Central memory CD8-positive, alpha-beta T cell (primary cell): ENCODE results near the gene TNC.

Experiments used
- ATAC-seq: fragments of 150-1000 bp; cut with Tn5 transposase; replicated peaks from 2 replicates; pipeline ENCODE4 v1.10.0; 2022; ENCODE audit warnings: mild to moderate bottlenecking, moderate FRiP score, moderate number of reproducible peaks; ENCODE audit not compliant: poor library complexity, severe bottlenecking; ENCODE audit errors: extremely low read depth
- DNase-seq, 2 donors: peaks; one replicate each; pipeline ENCODE4 v3.0.0; 2021; ENCODE audit warnings: low spot score in 2 of 2
- H3K27ac Mint-ChIP-seq: one replicate; pipeline ENCODE4 v1.8.0; 2022; ENCODE audit warnings: low read depth, mild to moderate bottlenecking, moderate library complexity, mixed read lengths
- H3K27me3 Mint-ChIP-seq: one replicate; pipeline ENCODE4 v1.8.0; 2022; ENCODE audit warnings: mixed read lengths
- H3K36me3 Mint-ChIP-seq: one replicate; pipeline ENCODE4 v1.8.0; 2022; ENCODE audit warnings: mild to moderate bottlenecking, moderate library complexity, mixed read lengths; ENCODE audit not compliant: insufficient read depth
- H3K4me1 Mint-ChIP-seq: one replicate; pipeline ENCODE4 v1.8.0; 2022; ENCODE audit warnings: mixed read lengths
- H3K4me3 Mint-ChIP-seq: one replicate; pipeline ENCODE4 v1.8.0; 2022; ENCODE audit warnings: mild to moderate bottlenecking, moderate library complexity, mixed read lengths
- H3K9me3 Mint-ChIP-seq: one replicate; pipeline ENCODE4 v1.8.0; 2022; ENCODE audit warnings: mixed read lengths

TNC gene

GRCh38 chr9:115117999-115118878 lies at the start of gene TNC:
TNC (minus strand) TSS chr9:115118157; CDS start chr9:115091018, 27,139 bp downstream.
- Mint-ChIP-seq H3K9me3 (no peaks in the 10 kb centered on the region), H3K27ac (no peak within 1 kb of the TSS), H3K27me3 (peaks cover 99% of the 10 kb centered on the region), H3K36me3 (no peaks in the 10 kb centered on the region), H3K4me3 (no peak within 1 kb of the TSS), H3K4me1 (no peaks in the 10 kb centered on the region)
- DNase-seq, result no peak
- no peak for ATAC-seq

GRCh38 chr9:115167175-115167574 lies 49.2 kb upstream of the TNC start:
- H3K4me3 Mint-ChIP-seq, result no peak overlapping the region
- no peak overlapping the region for H3K27ac Mint-ChIP-seq
- peaks cover 45% of the 10 kb centered on the region for H3K27me3 Mint-ChIP-seq
- H3K36me3 Mint-ChIP-seq, result no peaks in the 10 kb centered on the region
- H3K9me3 Mint-ChIP-seq, result no peaks in the 10 kb centered on the region
- no peak for ATAC-seq
- DNase-seq, result no peak
- H3K4me1 Mint-ChIP-seq, result no peaks in the 10 kb centered on the region

- ATAC-seq (no peak), DNase-seq (no peak)
- H3K4me1 Mint-ChIP-seq, result no peaks in the 10 kb centered on the region
- peaks cover 53% of the 10 kb centered on the region for H3K27me3 Mint-ChIP-seq
- H3K27ac Mint-ChIP-seq, result no peak overlapping the region
- no peak overlapping the region for H3K4me3 Mint-ChIP-seq
- no peaks in the 10 kb centered on the region for H3K36me3 Mint-ChIP-seq
- H3K9me3 Mint-ChIP-seq, result no peaks in the 10 kb centered on the region
Measured at GRCh38 chr9:115165233-115165632, 47.3 kb upstream of the TNC start.

GRCh38 chr9:115164511-115164974 lies 46.6 kb upstream of the TNC start:
- H3K27ac Mint-ChIP-seq, result no peak overlapping the region
- no peaks in the 10 kb centered on the region for H3K9me3 Mint-ChIP-seq
- no peak overlapping the region for H3K4me3 Mint-ChIP-seq
- ATAC-seq, result no peak
- no peak for DNase-seq
- H3K27me3 Mint-ChIP-seq, result peaks cover 46% of the 10 kb centered on the region
- no peaks in the 10 kb centered on the region for H3K36me3 Mint-ChIP-seq
- H3K4me1 Mint-ChIP-seq, result no peaks in the 10 kb centered on the region

- ATAC-seq (no peak), DNase-seq (no peak)
- H3K4me3 Mint-ChIP-seq, result no peak overlapping the region
- H3K9me3 Mint-ChIP-seq, result no peaks in the 10 kb centered on the region
- H3K27me3 Mint-ChIP-seq, result peaks cover 30% of the 10 kb centered on the region
- no peaks in the 10 kb centered on the region for H3K36me3 Mint-ChIP-seq
- no peaks in the 10 kb centered on the region for H3K4me1 Mint-ChIP-seq
- no peak overlapping the region for H3K27ac Mint-ChIP-seq
Measured at GRCh38 chr9:115162946-115163345, 45.0 kb upstream of the TNC start.

GRCh38 chr9:115161446-115161845 lies 43.5 kb upstream of the TNC start:
- Mint-ChIP-seq H3K9me3 (no peaks in the 10 kb centered on the region), H3K36me3 (no peaks in the 10 kb centered on the region), H3K4me3 (no peak overlapping the region), H3K4me1 (no peaks in the 10 kb centered on the region), H3K27ac (no peak overlapping the region), H3K27me3 (peaks cover 41% of the 10 kb centered on the region)
- no peak for ATAC-seq
- no peak for DNase-seq

- H3K27ac Mint-ChIP-seq, result no peak overlapping the region
- H3K27me3 Mint-ChIP-seq, result peaks cover 60% of the 10 kb centered on the region
- no peaks in the 10 kb centered on the region for H3K9me3 Mint-ChIP-seq
- no peak overlapping the region for H3K4me3 Mint-ChIP-seq
- H3K4me1 Mint-ChIP-seq, result no peaks in the 10 kb centered on the region
- DNase-seq, result no peak
- H3K36me3 Mint-ChIP-seq, result no peaks in the 10 kb centered on the region
- ATAC-seq, result no peak
Measured at GRCh38 chr9:115158661-115159481, 40.9 kb upstream of the TNC start.

GRCh38 chr9:115157245-115157674 lies 39.3 kb upstream of the TNC start:
- Mint-ChIP-seq H3K27ac (no peak overlapping the region), H3K36me3 (no peaks in the 10 kb centered on the region), H3K27me3 (peaks cover 46% of the 10 kb centered on the region), H3K9me3 (no peaks in the 10 kb centered on the region), H3K4me1 (no peaks in the 10 kb centered on the region), H3K4me3 (no peak overlapping the region)
- DNase-seq (no peak), ATAC-seq (no peak)

- no peak for DNase-seq
- Mint-ChIP-seq H3K36me3 (no peaks in the 10 kb centered on the region), H3K27ac (no peak overlapping the region), H3K4me3 (no peak overlapping the region), H3K4me1 (no peaks in the 10 kb centered on the region), H3K9me3 (no peaks in the 10 kb centered on the region), H3K27me3 (peaks cover 32% of the 10 kb centered on the region)
- no peak for ATAC-seq
Measured at GRCh38 chr9:115155037-115155436, 37.1 kb upstream of the TNC start.

GRCh38 chr9:115154617-115155016 lies 36.7 kb upstream of the TNC start:
- no peak overlapping the region for H3K27ac Mint-ChIP-seq
- peaks cover 32% of the 10 kb centered on the region for H3K27me3 Mint-ChIP-seq
- DNase-seq (no peak), ATAC-seq (no peak)
- no peaks in the 10 kb centered on the region for H3K9me3 Mint-ChIP-seq
- no peaks in the 10 kb centered on the region for H3K36me3 Mint-ChIP-seq
- no peaks in the 10 kb centered on the region for H3K4me1 Mint-ChIP-seq
- H3K4me3 Mint-ChIP-seq, result no peak overlapping the region

GRCh38 chr9:115152281-115152820 lies 34.4 kb upstream of the TNC start:
- no peaks in the 10 kb centered on the region for H3K4me1 Mint-ChIP-seq
- H3K36me3 Mint-ChIP-seq, result no peaks in the 10 kb centered on the region
- ATAC-seq, result no peak
- no peak overlapping the region for H3K4me3 Mint-ChIP-seq
- no peaks in the 10 kb centered on the region for H3K9me3 Mint-ChIP-seq
- no peak for DNase-seq
- H3K27ac Mint-ChIP-seq, result no peak overlapping the region
- H3K27me3 Mint-ChIP-seq, result peaks cover 29% of the 10 kb centered on the region

GRCh38 chr9:115148721-115149120 lies 30.8 kb upstream of the TNC start:
- DNase-seq (no peak), ATAC-seq (no peak)
- H3K9me3 Mint-ChIP-seq, result no peaks in the 10 kb centered on the region
- no peaks in the 10 kb centered on the region for H3K36me3 Mint-ChIP-seq
- no peaks in the 10 kb centered on the region for H3K4me1 Mint-ChIP-seq
- peaks cover 11% of the 10 kb centered on the region for H3K27me3 Mint-ChIP-seq
- H3K4me3 Mint-ChIP-seq, result no peak overlapping the region
- H3K27ac Mint-ChIP-seq, result no peak overlapping the region
